ENCODE measurements around the gene USP7. TPM values are rescaled to one million over a fixed set of nuclear protein-coding genes. Genes with fewer than 3 reads are reported as not detected.

USP7 gene
- total RNA-seq, 2 experiments from 2014 or later: 46.4 to 127 TPM

DNA sequence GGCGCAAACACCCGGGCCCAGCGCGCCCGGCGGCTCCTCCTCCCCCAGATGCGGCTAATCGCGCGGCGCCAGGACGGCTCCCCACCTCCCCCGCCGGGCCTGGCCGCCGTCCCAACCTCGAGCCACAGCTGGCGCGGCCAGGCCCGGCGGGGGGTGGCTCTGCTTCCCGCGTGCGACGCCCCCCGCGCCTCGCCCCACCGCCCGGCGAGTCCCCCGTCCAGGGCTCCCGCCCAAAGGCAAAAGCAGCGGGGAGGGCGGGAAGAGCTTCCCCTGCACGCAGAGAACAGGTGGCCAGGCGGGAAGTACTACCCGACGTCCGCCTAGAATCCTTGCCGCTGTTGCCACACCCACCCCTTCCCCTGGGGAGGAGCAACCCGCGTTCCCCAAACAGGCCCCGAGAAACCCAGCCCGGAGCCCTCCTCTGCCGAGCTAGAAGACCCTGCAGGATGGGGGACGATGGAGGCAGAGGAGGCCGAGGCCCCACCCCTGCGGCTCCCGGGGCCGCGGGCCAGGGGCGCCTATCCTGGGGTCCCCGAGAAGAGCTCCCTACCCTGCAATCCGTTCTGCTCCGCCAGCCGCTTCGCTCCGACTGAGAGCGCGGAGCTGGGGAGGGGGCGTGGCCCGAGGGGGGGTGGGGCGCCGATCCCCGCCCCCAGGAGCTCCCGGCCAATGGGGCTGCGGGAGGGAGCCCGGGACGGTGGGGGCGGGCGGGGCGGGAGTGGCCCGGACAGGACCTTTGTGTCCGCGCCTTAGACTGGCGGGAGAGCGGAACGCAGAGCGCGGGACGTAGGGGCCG lies 95.1 kb downstream of the USP7 start, which contains the start of gene CARHSP1:
Gene CARHSP1, minus strand, starts transcription at position 591 of the 796 bp plus-strand sequence. CDS start 9,678 bp downstream, outside the sequence.
- H3K4me1 ChIP-seq (ENCODE audit: insufficient read depth, low read length, poor library complexity, severe bottlenecking): peaks cover 63% of the 10 kb centered on the region

DNA sequence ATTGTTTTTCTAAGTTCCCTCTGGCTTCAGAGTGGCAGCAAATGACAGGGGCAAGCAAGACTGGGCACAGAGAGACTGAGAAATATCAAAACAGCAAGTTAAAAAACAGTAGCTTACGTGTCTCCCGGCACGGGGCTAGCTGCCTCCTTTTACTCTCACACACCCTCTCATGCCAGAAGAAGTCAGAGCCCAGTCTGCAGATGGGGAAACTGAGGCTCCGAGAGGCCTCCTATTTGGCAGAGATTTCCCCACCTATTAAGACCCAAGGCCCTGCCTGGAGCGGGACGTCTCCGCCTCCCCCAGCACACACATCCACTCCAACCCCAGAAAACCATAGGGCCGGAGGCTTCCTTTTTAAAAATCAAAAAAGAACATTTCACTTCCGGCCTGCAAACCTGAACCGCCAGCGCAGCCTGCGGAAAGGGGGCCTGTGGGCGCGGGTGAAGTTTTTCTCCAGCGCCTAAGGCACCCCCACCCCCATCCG lies 95.7 kb downstream of the USP7 start:
- peak overlapping the region; percentile 7; the same call in 1 of the 2 replicates for H2AFZ ChIP-seq (ENCODE audit: low read length)
- no peaks in the 10 kb centered on the region for H3K9me2 ChIP-seq (ENCODE audit: insufficient read depth, low read length)
- peaks cover 24% of the 10 kb centered on the region for H4K20me1 ChIP-seq (ENCODE audit: insufficient read depth, low read length)
- no peaks in the 10 kb centered on the region for H3K9me3 ChIP-seq (ENCODE audit: low read length)
- ChIA-PET CTCF (ENCODE audit: unreplicated experiment) (interaction anchor here (0.6 kb wide), 1 partner anchor 223 kb away, joined by 5 read pairs; the partner anchor contains the start of gene HAPSTR1), POLR2A (interaction anchor here (0.6 to 1.6 kb wide), 6 partner anchors 67 to 205 kb away, joined by 3 to 11 read pairs (median 3); partner anchors contain the start of genes PMM2 and TMEM186)
- H3K4me3 ChIP-seq (ENCODE audit: low read depth, low read length, poor library complexity, severe bottlenecking): peak overlapping the region; percentile 92
- H3K4me2 ChIP-seq (ENCODE audit: low read length): peak overlapping the region; percentile 80
- H3K4me1 ChIP-seq (ENCODE audit: insufficient read depth, low read length, poor library complexity, severe bottlenecking): peaks cover 63% of the 10 kb centered on the region
- H3K79me2 ChIP-seq (ENCODE audit: insufficient read depth, low read depth, low read length): peaks cover 53% of the 10 kb centered on the region
- peaks cover 36% of the 10 kb centered on the region for H3K36me3 ChIP-seq (ENCODE audit: insufficient read depth, low read length)
- DNase-seq (ENCODE audit: low spot score): no peak
- TSS peak; percentile 84 for BruUV-seq (replicated peaks)
- TF ChIP-seq, protein P1, sequence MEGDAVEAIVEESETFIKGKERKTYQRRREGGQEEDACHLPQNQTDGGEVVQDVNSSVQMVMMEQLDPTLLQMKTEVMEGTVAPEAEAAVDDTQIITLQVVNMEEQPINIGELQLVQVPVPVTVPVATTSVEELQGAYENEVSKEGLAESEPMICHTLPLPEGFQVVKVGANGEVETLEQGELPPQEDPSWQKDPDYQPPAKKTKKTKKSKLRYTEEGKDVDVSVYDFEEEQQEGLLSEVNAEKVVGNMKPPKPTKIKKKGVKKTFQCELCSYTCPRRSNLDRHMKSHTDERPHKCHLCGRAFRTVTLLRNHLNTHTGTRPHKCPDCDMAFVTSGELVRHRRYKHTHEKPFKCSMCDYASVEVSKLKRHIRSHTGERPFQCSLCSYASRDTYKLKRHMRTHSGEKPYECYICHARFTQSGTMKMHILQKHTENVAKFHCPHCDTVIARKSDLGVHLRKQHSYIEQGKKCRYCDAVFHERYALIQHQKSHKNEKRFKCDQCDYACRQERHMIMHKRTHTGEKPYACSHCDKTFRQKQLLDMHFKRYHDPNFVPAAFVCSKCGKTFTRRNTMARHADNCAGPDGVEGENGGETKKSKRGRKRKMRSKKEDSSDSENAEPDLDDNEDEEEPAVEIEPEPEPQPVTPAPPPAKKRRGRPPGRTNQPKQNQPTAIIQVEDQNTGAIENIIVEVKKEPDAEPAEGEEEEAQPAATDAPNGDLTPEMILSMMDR (conservative IDR thresholded peaks at IDR 0.05; ENCODE audit: low read length): no peak
- no peak for TF ChIP-seq EZH2phosphoT487 (IDR thresholded peaks at IDR 0.05; ENCODE audit: borderline replicate concordance, low read depth, low read length)
- intact Hi-C loops (cut with micrococcal nuclease; ENCODE audit: unreplicated experiment): loop anchor here (2.0 to 5.0 kb wide), 3 partner anchors 69 to 269 kb away; partner anchors contain the start of gene HAPSTR1
- H3K27ac ChIP-seq (ENCODE audit: low read depth, low read length, poor library complexity, severe bottlenecking): peak overlapping the region; percentile 89

More for the DNA sequence above, 95.1 kb downstream of the USP7 start, which contains the start of gene CARHSP1:
- H3K9me3 ChIP-seq (ENCODE audit: low read length): no peaks in the 10 kb centered on the region
- peak; percentile 94 for DNase-seq (ENCODE audit: low spot score)
- peak within 1 kb of the TSS; percentile 80 for H3K4me2 ChIP-seq (ENCODE audit: low read length)
- POLR2A ChIA-PET: interaction anchor here (0.6 to 1.7 kb wide), 15 partner anchors 8 to 296 kb away, joined by 3 to 11 read pairs (median 3); partner anchors contain the start of genes HAPSTR1, PMM2 and TMEM186
- H3K9me2 ChIP-seq (ENCODE audit: insufficient read depth, low read length): no peaks in the 10 kb centered on the region
- intact Hi-C loops (cut with micrococcal nuclease; ENCODE audit: unreplicated experiment): loop anchor here (1.0 to 5.0 kb wide), 5 partner anchors 12 to 269 kb away; partner anchors contain the start of genes HAPSTR1, PMM2 and TMEM186
- peak within 1 kb of the TSS; percentile 45 for H2AFZ ChIP-seq (ENCODE audit: low read length)
- CTCF ChIA-PET (ENCODE audit: unreplicated experiment): interaction anchor here (0.6 to 1.2 kb wide), 2 partner anchors 17 to 79 kb away, joined by 3 to 6 read pairs; no protein-coding TSS in a partner anchor
- TF ChIP-seq, protein P1 (conservative IDR thresholded peaks at IDR 0.05; ENCODE audit: low read length): no peak
- no peak for TF ChIP-seq EZH2phosphoT487 (IDR thresholded peaks at IDR 0.05; ENCODE audit: borderline replicate concordance, low read depth, low read length)
- BruUV-seq (replicated peaks): no TSS peak
- peaks cover 30% of the 10 kb centered on the region for H3K36me3 ChIP-seq (ENCODE audit: insufficient read depth, low read length)
- peaks cover 24% of the 10 kb centered on the region for H4K20me1 ChIP-seq (ENCODE audit: insufficient read depth, low read length)
- peak within 1 kb of the TSS; percentile 89 for H3K27ac ChIP-seq (ENCODE audit: low read depth, low read length, poor library complexity, severe bottlenecking)
- peak within 1 kb of the TSS; percentile 92 for H3K4me3 ChIP-seq (ENCODE audit: low read depth, low read length, poor library complexity, severe bottlenecking)
- peaks cover 46% of the 10 kb centered on the region for H3K79me2 ChIP-seq (ENCODE audit: insufficient read depth, low read depth, low read length)

Measured in OCI-LY7 (cell line).